SU-DHL-6 (cell line): ENCODE measurements around the gene HAPLN3.

Experiments used
- CTCF ChIP-seq: fragments of 200-600 bp; sonication (generic); IDR thresholded peaks from one replicate; pipeline ENCODE4 v1.5.1; 2017; ENCODE audit warnings: antibody characterized with exemption, mild to moderate bottlenecking, low read length, moderate library complexity; ENCODE audit not compliant: insufficient read depth, poor library complexity, severe bottlenecking
- EZH2phosphoT487 ChIP-seq: fragments of 200-600 bp; sonication (generic), shearing (Covaris generic); conservative IDR thresholded peaks from 2 replicates; pipeline ENCODE4 v1.6.1; 2018; ENCODE audit warnings: mild to moderate bottlenecking, antibody characterized with exemption, low read length, moderate library complexity, mixed read lengths

DNA sequence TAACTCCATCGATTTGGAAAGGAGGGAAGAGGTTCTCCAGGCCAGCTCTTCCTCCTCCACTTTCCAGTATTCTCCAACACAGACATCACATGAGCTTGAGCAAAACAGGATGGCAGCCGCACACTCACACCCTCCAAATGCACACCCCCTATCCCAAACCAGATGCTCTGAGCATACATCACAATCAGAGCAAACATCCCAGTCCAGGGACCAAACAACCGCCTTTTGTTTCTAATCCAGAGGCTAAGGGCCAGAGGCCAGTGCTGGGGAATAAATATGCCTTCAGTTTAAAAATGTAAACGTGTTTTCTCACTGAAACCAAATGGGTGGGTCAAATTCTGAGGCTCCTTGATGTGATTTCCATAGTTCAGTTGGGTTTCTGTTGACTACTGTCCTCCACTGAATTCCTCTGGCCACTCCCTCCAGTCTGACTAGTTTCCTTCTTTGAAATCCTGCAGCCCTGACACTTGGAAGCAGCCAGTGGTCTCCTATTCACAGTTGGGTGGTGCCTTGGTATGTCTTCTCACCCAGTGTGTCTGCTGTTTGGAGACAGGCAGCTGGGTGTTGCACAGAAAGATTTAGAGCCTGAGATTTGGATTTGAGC lies 37.0 kb upstream of the HAPLN3 start:
- TF ChIP-seq CTCF: no peak
- TF ChIP-seq EZH2phosphoT487: no peak
